IPS-NIHi7 (cell line): ENCODE results near the gene JPH3.

Experiments used
- DNase-seq: peaks from one replicate; pipeline ENCODE4 v3.0.0; 2012; ENCODE audit warnings: mixed read lengths; ENCODE audit errors: extremely low spot score

Gene JPH3

GRCh38 chr16:87626905-87627304, 24.6 kb downstream of the JPH3 start:
- DNase-seq = no peak

- no peak for DNase-seq
Measured at GRCh38 chr16:87627542-87628245, 25.4 kb downstream of the JPH3 start.

GRCh38 chr16:87628246-87628923, 26.1 kb downstream of the JPH3 start:
- no peak for DNase-seq

- DNase-seq = no peak
Measured at GRCh38 chr16:87628940-87629339, 26.6 kb downstream of the JPH3 start.

GRCh38 chr16:87631067-87631466, 28.8 kb downstream of the JPH3 start:
- DNase-seq = no peak

GRCh38 chr16:87634411-87634810, 32.1 kb downstream of the JPH3 start:
- DNase-seq = no peak

- peak; percentile 82 for DNase-seq
Measured at GRCh38 chr16:87635541-87636049, 33.3 kb downstream of the JPH3 start.

- DNase-seq = peak; percentile 96
Measured at GRCh38 chr16:87636050-87636684, 33.9 kb downstream of the JPH3 start.

GRCh38 chr16:87636741-87637140, 34.4 kb downstream of the JPH3 start:
- no peak for DNase-seq

GRCh38 chr16:87637357-87637756, 35.0 kb downstream of the JPH3 start:
- DNase-seq = no peak

- DNase-seq = no peak
Measured at GRCh38 chr16:87638736-87639135, 36.4 kb downstream of the JPH3 start.

GRCh38 chr16:87641721-87642120, 39.4 kb downstream of the JPH3 start:
- DNase-seq = no peak

- no peak for DNase-seq
Measured at GRCh38 chr16:87642491-87642890, 40.2 kb downstream of the JPH3 start.

GRCh38 chr16:87644186-87644585, 41.9 kb downstream of the JPH3 start:
- no peak for DNase-seq

GRCh38 chr16:87644596-87644995, 42.3 kb downstream of the JPH3 start:
- no peak for DNase-seq

GRCh38 chr16:87645802-87646201, 43.5 kb downstream of the JPH3 start:
- no peak for DNase-seq

- no peak for DNase-seq
Measured at GRCh38 chr16:87647431-87648185, 45.3 kb downstream of the JPH3 start.

- DNase-seq = no peak
Measured at GRCh38 chr16:87648236-87648635, 45.9 kb downstream of the JPH3 start.

GRCh38 chr16:87648698-87649487, 46.6 kb downstream of the JPH3 start:
- no peak for DNase-seq

GRCh38 chr16:87652386-87652785, 50.1 kb downstream of the JPH3 start:
- DNase-seq = no peak

GRCh38 chr16:87652799-87653198, 50.5 kb downstream of the JPH3 start:
- DNase-seq = no peak
